Measurements from ENCODE around the gene HTR4.

The HTR4 gene

DNA sequence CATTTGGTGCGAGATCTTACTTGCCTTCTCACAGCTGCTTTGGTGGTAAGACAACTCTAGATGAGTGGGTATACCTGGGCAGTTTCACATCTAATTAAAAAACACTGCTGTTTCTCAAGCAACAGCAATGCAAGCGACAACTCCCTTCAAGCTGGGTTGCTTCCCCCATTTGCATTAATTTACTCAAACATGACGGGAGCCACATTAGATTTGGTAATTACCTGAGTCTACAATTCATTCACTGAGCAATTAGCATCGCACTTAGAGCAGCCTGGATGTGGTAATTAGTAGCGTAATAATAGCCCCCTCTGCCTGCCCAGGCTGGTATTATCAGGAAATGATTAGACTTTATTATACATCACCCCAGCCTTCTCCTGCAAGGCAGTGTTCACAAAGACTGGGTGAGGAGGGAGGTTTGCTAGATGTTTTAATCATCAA, 197.1 kb downstream of the HTR4 start:
- no peaks in the 10 kb centered on the region for H3K79me2 ChIP-seq (ENCODE audit: insufficient read depth, low read length)

DNA sequence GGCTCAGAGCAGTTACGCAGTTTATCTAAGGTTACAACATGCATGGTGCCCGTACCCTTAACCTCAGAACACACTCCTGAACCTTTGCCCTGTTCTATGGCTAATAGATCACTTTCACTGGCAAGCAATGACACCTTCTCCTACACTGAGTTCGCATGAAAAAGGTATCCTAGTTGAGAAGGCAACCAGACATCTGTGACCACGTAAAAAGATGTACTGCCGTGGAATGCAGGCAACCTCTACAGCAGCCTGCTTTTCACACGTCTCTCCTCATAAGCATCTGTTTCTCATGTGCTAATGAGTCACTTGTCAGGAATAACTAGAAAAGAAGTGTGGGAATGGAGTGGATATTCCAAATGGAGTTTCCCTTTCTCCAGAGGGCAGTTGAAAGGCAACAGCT, 199.1 kb downstream of the HTR4 start:
- TF ChIP-seq EZH2phosphoT487 (IDR thresholded peaks at IDR 0.05; ENCODE audit: borderline replicate concordance): no peak
- TF ChIP-seq, protein P1, sequence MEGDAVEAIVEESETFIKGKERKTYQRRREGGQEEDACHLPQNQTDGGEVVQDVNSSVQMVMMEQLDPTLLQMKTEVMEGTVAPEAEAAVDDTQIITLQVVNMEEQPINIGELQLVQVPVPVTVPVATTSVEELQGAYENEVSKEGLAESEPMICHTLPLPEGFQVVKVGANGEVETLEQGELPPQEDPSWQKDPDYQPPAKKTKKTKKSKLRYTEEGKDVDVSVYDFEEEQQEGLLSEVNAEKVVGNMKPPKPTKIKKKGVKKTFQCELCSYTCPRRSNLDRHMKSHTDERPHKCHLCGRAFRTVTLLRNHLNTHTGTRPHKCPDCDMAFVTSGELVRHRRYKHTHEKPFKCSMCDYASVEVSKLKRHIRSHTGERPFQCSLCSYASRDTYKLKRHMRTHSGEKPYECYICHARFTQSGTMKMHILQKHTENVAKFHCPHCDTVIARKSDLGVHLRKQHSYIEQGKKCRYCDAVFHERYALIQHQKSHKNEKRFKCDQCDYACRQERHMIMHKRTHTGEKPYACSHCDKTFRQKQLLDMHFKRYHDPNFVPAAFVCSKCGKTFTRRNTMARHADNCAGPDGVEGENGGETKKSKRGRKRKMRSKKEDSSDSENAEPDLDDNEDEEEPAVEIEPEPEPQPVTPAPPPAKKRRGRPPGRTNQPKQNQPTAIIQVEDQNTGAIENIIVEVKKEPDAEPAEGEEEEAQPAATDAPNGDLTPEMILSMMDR (conservative IDR thresholded peaks at IDR 0.05; ENCODE audit: low read length): no peak
- no peaks in the 10 kb centered on the region for H3K9me3 ChIP-seq (ENCODE audit: insufficient read depth, low read depth, low read length)
- no peaks in the 10 kb centered on the region for H3F3A ChIP-seq (ENCODE audit: low read depth)
- H3K4me2 ChIP-seq (ENCODE audit: low read depth, low read length, poor library complexity, severe bottlenecking): no peak overlapping the region
- H4K20me1 ChIP-seq (ENCODE audit: insufficient read depth, low read length, poor library complexity, severe bottlenecking): no peaks in the 10 kb centered on the region
- no peaks in the 10 kb centered on the region for H3K9me2 ChIP-seq (replicated peaks; ENCODE audit: low read depth, low read length)
- no peaks in the 10 kb centered on the region for H3K79me2 ChIP-seq (ENCODE audit: insufficient read depth, low read length)
- H2AFZ ChIP-seq (ENCODE audit: low read length): no peak overlapping the region
- H3K4me1 ChIP-seq (ENCODE audit: insufficient read depth, low read length, poor library complexity, severe bottlenecking): no peaks in the 10 kb centered on the region
- H3K9ac ChIP-seq (ENCODE audit: low read depth, low read length, poor library complexity, severe bottlenecking): no peak overlapping the region
- no peaks in the 10 kb centered on the region for H3K27me3 ChIP-seq (ENCODE audit: insufficient read depth, low read length, poor library complexity, severe bottlenecking)
- no peaks in the 10 kb centered on the region for H3K36me3 ChIP-seq (ENCODE audit: insufficient read depth, low read length)
- H3K4me3 ChIP-seq (ENCODE audit: low read length, poor library complexity, severe bottlenecking): no peak overlapping the region

More for the DNA sequence above, 197.1 kb downstream of the HTR4 start:
- H3K9me2 ChIP-seq (replicated peaks; ENCODE audit: low read depth, low read length): no peaks in the 10 kb centered on the region
- TF ChIP-seq EZH2phosphoT487 (IDR thresholded peaks at IDR 0.05; ENCODE audit: borderline replicate concordance): no peak
- TF ChIP-seq, protein P1 (conservative IDR thresholded peaks at IDR 0.05; ENCODE audit: low read length): peak; percentile 79
- H3K4me1 ChIP-seq (ENCODE audit: insufficient read depth, low read length, poor library complexity, severe bottlenecking): no peaks in the 10 kb centered on the region
- no peak overlapping the region for H3K4me3 ChIP-seq (ENCODE audit: low read length, poor library complexity, severe bottlenecking)
- H2AFZ ChIP-seq (ENCODE audit: low read length): peak overlapping the region; percentile 71
- no peaks in the 10 kb centered on the region for H3F3A ChIP-seq (ENCODE audit: low read depth)
- no peaks in the 10 kb centered on the region for H4K20me1 ChIP-seq (ENCODE audit: insufficient read depth, low read length, poor library complexity, severe bottlenecking)
- peak overlapping the region; percentile 38 for H3K4me2 ChIP-seq (ENCODE audit: low read depth, low read length, poor library complexity, severe bottlenecking)
- H3K27me3 ChIP-seq (ENCODE audit: insufficient read depth, low read length, poor library complexity, severe bottlenecking): no peaks in the 10 kb centered on the region
- no peak overlapping the region for H3K9ac ChIP-seq (ENCODE audit: low read depth, low read length, poor library complexity, severe bottlenecking)
- H3K9me3 ChIP-seq (ENCODE audit: insufficient read depth, low read depth, low read length): no peaks in the 10 kb centered on the region
- H3K36me3 ChIP-seq (ENCODE audit: insufficient read depth, low read length): no peaks in the 10 kb centered on the region

DNA sequence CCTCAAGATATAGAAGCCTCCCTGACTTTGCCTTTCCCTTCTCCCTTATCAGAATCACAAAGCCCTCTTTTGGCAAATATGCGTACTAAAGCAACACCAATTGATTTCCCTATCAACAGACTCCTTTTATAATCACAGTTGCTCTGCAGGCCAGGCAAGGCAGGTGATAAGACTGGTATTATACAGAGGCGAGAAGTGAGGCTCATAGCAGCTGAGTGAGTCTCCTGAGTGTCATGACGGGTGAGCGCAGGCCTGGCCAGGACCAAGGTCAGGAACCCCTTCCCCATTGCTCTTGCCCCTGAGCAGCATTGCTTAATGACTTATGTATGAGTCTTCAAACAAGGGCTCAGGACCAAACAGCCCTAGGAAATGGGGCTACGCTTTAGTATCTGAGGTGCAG, 199.8 kb downstream of the HTR4 start:
- Histone ChIP-seq H2AFZ (ENCODE audit: low read length) (no peak overlapping the region), H3K9me2 (replicated peaks; ENCODE audit: low read depth, low read length) (no peaks in the 10 kb centered on the region), H3K9ac (ENCODE audit: low read depth, low read length, poor library complexity, severe bottlenecking) (no peak overlapping the region), H3K4me1 (ENCODE audit: insufficient read depth, low read length, poor library complexity, severe bottlenecking) (no peaks in the 10 kb centered on the region), H3K27me3 (ENCODE audit: insufficient read depth, low read length, poor library complexity, severe bottlenecking) (no peaks in the 10 kb centered on the region), H3K4me2 (ENCODE audit: low read depth, low read length, poor library complexity, severe bottlenecking) (no peak overlapping the region), H3K79me2 (ENCODE audit: insufficient read depth, low read length) (no peaks in the 10 kb centered on the region), H3F3A (ENCODE audit: low read depth) (no peaks in the 10 kb centered on the region), H3K36me3 (ENCODE audit: insufficient read depth, low read length) (no peaks in the 10 kb centered on the region), H3K4me3 (ENCODE audit: low read length, poor library complexity, severe bottlenecking) (no peak overlapping the region), H4K20me1 (ENCODE audit: insufficient read depth, low read length, poor library complexity, severe bottlenecking) (no peaks in the 10 kb centered on the region), H3K9me3 (ENCODE audit: insufficient read depth, low read depth, low read length) (no peaks in the 10 kb centered on the region)
- TF ChIP-seq, protein P1 (conservative IDR thresholded peaks at IDR 0.05; ENCODE audit: low read length): no peak
- no peak for TF ChIP-seq EZH2phosphoT487 (IDR thresholded peaks at IDR 0.05; ENCODE audit: borderline replicate concordance)
